Neuron (in vitro differentiated cells): ENCODE data around the gene LSM14B.
"Not testable (repeated sequence)": the region's sequence is repeated elsewhere in the genome, so short reads cannot be mapped to it uniquely, and the experiment has no call there.

ENCODE experiments used
- H2AFZ ChIP-seq: one replicate; pipeline ENCODE4 v1.6.1; 2013; ENCODE audit warnings: low read depth, mild to moderate bottlenecking, inconsistent platforms, low read length, moderate library complexity
- H3K27me3 ChIP-seq: one replicate; pipeline ENCODE4 v1.6.1; 2013; ENCODE audit warnings: low read length; ENCODE audit not compliant: insufficient read depth
- H3K36me3 ChIP-seq: one replicate; pipeline ENCODE4 v1.6.1; 2013; ENCODE audit warnings: low read length; ENCODE audit not compliant: insufficient read depth
- H3K4me1 ChIP-seq: one replicate; pipeline ENCODE4 v1.6.1; 2013; ENCODE audit warnings: low read length; ENCODE audit not compliant: insufficient read depth
- H3K4me3 ChIP-seq: 2 replicates; pipeline ENCODE4 v1.5.1; 2013; ENCODE audit warnings: mild to moderate bottlenecking, low read length, moderate library complexity
- H3K9me3 ChIP-seq: one replicate; pipeline ENCODE4 v1.6.1; 2013; ENCODE audit warnings: low read length

Gene LSM14B

GRCh38 chr20:62097881-62098407, 24.3 kb upstream of the LSM14B start:
- H3K4me3 ChIP-seq = no peak overlapping the region
- no peak overlapping the region for H2AFZ ChIP-seq
- no peaks in the 10 kb centered on the region for H3K4me1 ChIP-seq
- H3K36me3 ChIP-seq = no peaks in the 10 kb centered on the region
- peaks cover 11% of the 10 kb centered on the region for H3K9me3 ChIP-seq
- no peaks in the 10 kb centered on the region for H3K27me3 ChIP-seq

- Histone ChIP-seq H3K36me3 (no peaks in the 10 kb centered on the region), H3K9me3 (peaks cover 21% of the 10 kb centered on the region), H3K27me3 (no peaks in the 10 kb centered on the region), H2AFZ (no peak overlapping the region), H3K4me1 (no peaks in the 10 kb centered on the region), H3K4me3 (no peak overlapping the region)
These were observed 21.2 kb upstream of the LSM14B start for GRCh38 chr20:62101078-62101477.

GRCh38 chr20:62103508-62104233, 18.6 kb upstream of the LSM14B start:
- H2AFZ ChIP-seq = no peak overlapping the region
- H3K27me3 ChIP-seq = no peaks in the 10 kb centered on the region
- H3K4me1 ChIP-seq = no peaks in the 10 kb centered on the region
- H3K9me3 ChIP-seq = peaks cover 28% of the 10 kb centered on the region
- H3K36me3 ChIP-seq = no peaks in the 10 kb centered on the region
- no peak overlapping the region for H3K4me3 ChIP-seq

GRCh38 chr20:62104234-62104789, 18.0 kb upstream of the LSM14B start:
- Histone ChIP-seq H3K9me3 (peaks cover 31% of the 10 kb centered on the region), H3K4me1 (no peaks in the 10 kb centered on the region), H3K36me3 (no peaks in the 10 kb centered on the region), H3K27me3 (no peaks in the 10 kb centered on the region), H3K4me3 (no peak overlapping the region), H2AFZ (no peak overlapping the region)

- Histone ChIP-seq H2AFZ (no peak overlapping the region), H3K27me3 (no peaks in the 10 kb centered on the region), H3K9me3 (peaks cover 28% of the 10 kb centered on the region), H3K36me3 (no peaks in the 10 kb centered on the region), H3K4me1 (no peaks in the 10 kb centered on the region), H3K4me3 (no peak overlapping the region)
These were observed 17.4 kb upstream of the LSM14B start for GRCh38 chr20:62104791-62105345.

- no peak overlapping the region for H3K4me3 ChIP-seq
- H3K4me1 ChIP-seq = no peaks in the 10 kb centered on the region
- H2AFZ ChIP-seq = no peak overlapping the region
- H3K27me3 ChIP-seq = no peaks in the 10 kb centered on the region
- H3K36me3 ChIP-seq = no peaks in the 10 kb centered on the region
- H3K9me3 ChIP-seq = peaks cover 31% of the 10 kb centered on the region
These were observed 16.7 kb upstream of the LSM14B start for GRCh38 chr20:62105592-62105991.

- Histone ChIP-seq H3K4me3 (no peak overlapping the region), H3K9me3 (peaks cover 26% of the 10 kb centered on the region), H3K4me1 (no peaks in the 10 kb centered on the region), H3K27me3 (no peaks in the 10 kb centered on the region), H2AFZ (no peak overlapping the region), H3K36me3 (no peaks in the 10 kb centered on the region)
These were observed 11.1 kb upstream of the LSM14B start for GRCh38 chr20:62111148-62111547.

GRCh38 chr20:62112368-62112767, 9.9 kb upstream of the LSM14B start:
- H3K4me1 ChIP-seq = peaks cover 8% of the 10 kb centered on the region
- H3K27me3 ChIP-seq = no peaks in the 10 kb centered on the region
- peaks cover 22% of the 10 kb centered on the region for H3K9me3 ChIP-seq
- no peak overlapping the region for H2AFZ ChIP-seq
- no peak overlapping the region for H3K4me3 ChIP-seq
- no peaks in the 10 kb centered on the region for H3K36me3 ChIP-seq

GRCh38 chr20:62114894-62115293, 7.4 kb upstream of the LSM14B start:
- Histone ChIP-seq H3K27me3 (no peaks in the 10 kb centered on the region), H3K36me3 (no peaks in the 10 kb centered on the region), H2AFZ (no peak overlapping the region), H3K4me3 (no peak overlapping the region), H3K9me3 (peaks cover 15% of the 10 kb centered on the region), H3K4me1 (peaks cover 21% of the 10 kb centered on the region)

GRCh38 chr20:62115800-62116407, 6.4 kb upstream of the LSM14B start:
- Histone ChIP-seq H3K9me3 (peaks cover 11% of the 10 kb centered on the region), H3K4me1 (peaks cover 22% of the 10 kb centered on the region)
- H3K27me3 ChIP-seq, H3K4me3 ChIP-seq, H2AFZ ChIP-seq, H3K36me3 ChIP-seq: not testable (repeated sequence)

GRCh38 chr20:62116558-62117361, 5.5 kb upstream of the LSM14B start:
- Histone ChIP-seq H3K4me3 (no peak overlapping the region), H3K36me3 (no peaks in the 10 kb centered on the region)

GRCh38 chr20:62117362-62117646, 5.0 kb upstream of the LSM14B start:
- Histone ChIP-seq H3K4me1 (peaks cover 22% of the 10 kb centered on the region), H3K4me3 (no peak overlapping the region), H3K36me3 (no peaks in the 10 kb centered on the region), H3K27me3 (no peaks in the 10 kb centered on the region), H2AFZ (no peak overlapping the region), H3K9me3 (peaks cover 7% of the 10 kb centered on the region)

More at GRCh38 chr20:62116558-62117361, 5.5 kb upstream of the LSM14B start:
- H3K9me3 ChIP-seq = peaks cover 11% of the 10 kb centered on the region
- H2AFZ ChIP-seq = no peak overlapping the region
- no peaks in the 10 kb centered on the region for H3K27me3 ChIP-seq
- H3K4me1 ChIP-seq = peaks cover 22% of the 10 kb centered on the region

- Histone ChIP-seq H2AFZ (no peak overlapping the region), H3K4me3 (no peak overlapping the region), H3K4me1 (peaks cover 22% of the 10 kb centered on the region)
These were observed 4.6 kb upstream of the LSM14B start for GRCh38 chr20:62117658-62118057.

More at GRCh38 chr20:62117658-62118057, 4.6 kb upstream of the LSM14B start:
- Histone ChIP-seq H3K9me3 (peaks cover 3% of the 10 kb centered on the region), H3K27me3 (no peaks in the 10 kb centered on the region), H3K36me3 (no peaks in the 10 kb centered on the region)
